Upper lobe of right lung (tissue), 1 donor: ENCODE results near the gene NPR2. TPM values are rescaled to one million over a fixed set of nuclear protein-coding genes. Genes with fewer than 3 reads are reported as not detected.
A peak's percentile ranks its signal among the peaks of the same experiment; 100 is the strongest.

Experiments
- ATAC-seq: fragments of 200-7000 bp; cut with Tn5 transposase; one replicate; pipeline ENCODE4 v1.9.1; 2020; ENCODE audit warnings: mild to moderate bottlenecking, moderate library complexity
- DNase-seq: peaks from one replicate; pipeline ENCODE4 v3.0.0-alpha.2; 2020
- H3K27ac ChIP-seq: fragments of 200-600 bp; one replicate; pipeline ENCODE4 v1.8.0; 2022
- H3K27me3 ChIP-seq: fragments of 200-600 bp; one replicate; pipeline ENCODE4 v1.8.0; 2022; ENCODE audit warnings: mild to moderate bottlenecking
- H3K36me3 ChIP-seq: fragments of 200-600 bp; one replicate; pipeline ENCODE4 v1.8.0; 2022
- H3K4me1 ChIP-seq: fragments of 200-600 bp; one replicate; pipeline ENCODE4 v1.8.0; 2022
- H3K4me3 ChIP-seq: fragments of 200-600 bp; one replicate; pipeline ENCODE4 v1.8.0; 2022; ENCODE audit warnings: mild to moderate bottlenecking
- H3K9me3 ChIP-seq: fragments of 200-600 bp; one replicate; pipeline ENCODE4 v1.8.0; 2022
- intact Hi-C: fragments of 100-400 bp; cut with DNase I; formaldehyde crosslinking; loops from one replicate; pipeline ENCODE4 v1.11.0; 2022
- total RNA-seq: library from RNA; stranded (reverse); fragmentation: NEBNext Ultra II Directional; extraction: Animal tissue kit (Norgen Biotek cat#: 25700); gene quantifications from one replicate; pipeline ENCODE4 v1.2.1, GENCODE V29; 2021
- TF ChIP-seq, protein P1 (sequence below): fragments of 200-600 bp; IDR thresholded peaks from one replicate; pipeline ENCODE4 v1.8.0; 2022; ENCODE audit warnings: antibody characterized with exemption
- donor health status: DM: no; HTN: yes; CAD: no; lungs with severe emphysema.

The NPR2 gene
- total RNA-seq, 1 donor from 2014 or later, result 21.7 TPM

DNA sequence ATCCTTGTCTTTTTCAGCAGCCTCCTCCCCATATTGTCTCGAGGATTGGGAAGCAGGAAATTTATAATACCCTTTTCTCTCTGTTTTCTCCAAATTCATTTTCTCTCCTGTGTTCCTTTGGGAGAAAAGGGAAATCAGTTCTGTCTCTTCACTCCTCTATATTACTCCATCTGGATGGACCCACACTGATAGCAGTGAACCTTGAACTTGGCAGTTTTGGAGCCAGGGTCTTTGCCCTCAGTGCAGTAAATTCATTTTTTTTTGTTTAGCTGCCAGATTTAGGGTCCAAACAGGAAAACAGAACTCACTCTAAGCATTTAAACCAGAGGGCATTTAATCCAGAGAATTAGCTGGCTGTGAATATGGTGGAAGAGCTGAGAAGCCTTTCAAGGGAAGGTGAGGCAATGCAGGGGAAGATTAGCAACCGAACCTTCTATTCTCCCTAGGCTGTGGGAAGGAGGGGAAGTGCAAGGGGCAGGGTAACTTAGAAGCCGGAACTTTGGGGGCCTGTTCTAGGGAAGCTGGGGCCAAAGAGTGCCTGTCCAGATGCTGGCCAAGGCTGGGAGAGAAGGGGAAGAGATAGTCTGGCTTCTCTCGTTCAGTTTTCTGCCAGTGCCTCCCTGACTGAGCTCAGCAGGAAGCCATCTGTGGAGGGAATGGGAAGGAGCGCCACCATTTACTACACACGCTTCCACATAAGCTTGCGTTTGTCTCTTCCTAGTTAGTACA, 16.3 kb upstream of the NPR2 start:
- Histone ChIP-seq H3K27ac (no peak overlapping the region), H3K36me3 (no peaks in the 10 kb centered on the region), H3K4me1 (peaks cover 19% of the 10 kb centered on the region), H3K27me3 (no peaks in the 10 kb centered on the region), H3K9me3 (no peaks in the 10 kb centered on the region), H3K4me3 (no peak overlapping the region)
- intact Hi-C loops, result no loop called here
- peak; percentile 89 for ATAC-seq
- DNase-seq, result no peak
- TF ChIP-seq, protein P1, sequence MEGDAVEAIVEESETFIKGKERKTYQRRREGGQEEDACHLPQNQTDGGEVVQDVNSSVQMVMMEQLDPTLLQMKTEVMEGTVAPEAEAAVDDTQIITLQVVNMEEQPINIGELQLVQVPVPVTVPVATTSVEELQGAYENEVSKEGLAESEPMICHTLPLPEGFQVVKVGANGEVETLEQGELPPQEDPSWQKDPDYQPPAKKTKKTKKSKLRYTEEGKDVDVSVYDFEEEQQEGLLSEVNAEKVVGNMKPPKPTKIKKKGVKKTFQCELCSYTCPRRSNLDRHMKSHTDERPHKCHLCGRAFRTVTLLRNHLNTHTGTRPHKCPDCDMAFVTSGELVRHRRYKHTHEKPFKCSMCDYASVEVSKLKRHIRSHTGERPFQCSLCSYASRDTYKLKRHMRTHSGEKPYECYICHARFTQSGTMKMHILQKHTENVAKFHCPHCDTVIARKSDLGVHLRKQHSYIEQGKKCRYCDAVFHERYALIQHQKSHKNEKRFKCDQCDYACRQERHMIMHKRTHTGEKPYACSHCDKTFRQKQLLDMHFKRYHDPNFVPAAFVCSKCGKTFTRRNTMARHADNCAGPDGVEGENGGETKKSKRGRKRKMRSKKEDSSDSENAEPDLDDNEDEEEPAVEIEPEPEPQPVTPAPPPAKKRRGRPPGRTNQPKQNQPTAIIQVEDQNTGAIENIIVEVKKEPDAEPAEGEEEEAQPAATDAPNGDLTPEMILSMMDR, result no peak

DNA sequence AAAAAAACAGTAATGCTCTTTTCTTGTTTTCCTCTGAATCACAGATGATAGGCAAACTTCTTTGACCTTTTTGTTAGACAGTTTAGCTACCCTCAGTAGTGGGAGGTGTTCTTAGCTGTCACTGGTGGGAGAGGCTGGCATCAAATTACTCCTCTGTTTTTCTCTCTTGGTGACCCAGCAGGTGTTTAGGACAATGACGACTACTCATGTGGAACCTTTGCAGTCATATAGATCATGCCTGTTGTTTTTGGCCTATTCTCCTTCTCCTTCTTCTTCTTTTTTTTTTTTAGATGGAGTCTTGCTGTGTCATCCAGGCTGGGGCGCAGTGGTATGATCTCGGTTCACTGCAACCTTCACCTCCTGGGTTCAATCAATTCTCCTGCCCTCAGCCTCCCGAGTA, 15.4 kb upstream of the NPR2 start:
- Histone ChIP-seq H3K4me3 (no peak overlapping the region), H3K9me3 (no peaks in the 10 kb centered on the region), H3K36me3 (no peaks in the 10 kb centered on the region), H3K27me3 (no peaks in the 10 kb centered on the region), H3K4me1 (peaks cover 14% of the 10 kb centered on the region), H3K27ac (no peak overlapping the region)
- intact Hi-C loops, result no loop called here
- DNase-seq, result no peak
- no peak for ATAC-seq
- TF ChIP-seq, protein P1, result no peak

DNA sequence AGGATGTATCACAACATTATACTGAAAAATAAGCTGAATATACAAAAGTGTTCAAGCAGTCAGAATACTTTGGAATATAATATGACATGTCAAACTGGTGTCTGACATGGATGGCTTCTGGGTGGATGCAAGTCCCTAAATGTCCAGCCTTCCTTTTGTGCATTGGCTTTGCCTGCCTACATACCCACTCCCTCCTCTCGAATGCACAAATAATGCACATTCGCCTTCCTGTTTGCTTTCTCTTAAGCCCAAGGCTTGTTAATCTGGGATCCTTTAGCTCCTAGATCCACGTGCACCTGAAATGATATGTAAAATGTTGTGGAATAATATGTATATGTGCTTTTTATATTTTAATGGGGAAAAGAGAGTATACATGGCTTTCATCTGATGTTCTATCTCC, 12.9 kb upstream of the NPR2 start:
- H3K36me3 ChIP-seq, result no peaks in the 10 kb centered on the region
- H3K4me3 ChIP-seq, result no peak overlapping the region
- intact Hi-C loops, result no loop called here
- TF ChIP-seq, protein P1, result no peak
- no peaks in the 10 kb centered on the region for H3K4me1 ChIP-seq
- ATAC-seq (no peak), DNase-seq (no peak)
- no peaks in the 10 kb centered on the region for H3K27me3 ChIP-seq
- H3K9me3 ChIP-seq, result no peaks in the 10 kb centered on the region
- H3K27ac ChIP-seq, result no peak overlapping the region

DNA sequence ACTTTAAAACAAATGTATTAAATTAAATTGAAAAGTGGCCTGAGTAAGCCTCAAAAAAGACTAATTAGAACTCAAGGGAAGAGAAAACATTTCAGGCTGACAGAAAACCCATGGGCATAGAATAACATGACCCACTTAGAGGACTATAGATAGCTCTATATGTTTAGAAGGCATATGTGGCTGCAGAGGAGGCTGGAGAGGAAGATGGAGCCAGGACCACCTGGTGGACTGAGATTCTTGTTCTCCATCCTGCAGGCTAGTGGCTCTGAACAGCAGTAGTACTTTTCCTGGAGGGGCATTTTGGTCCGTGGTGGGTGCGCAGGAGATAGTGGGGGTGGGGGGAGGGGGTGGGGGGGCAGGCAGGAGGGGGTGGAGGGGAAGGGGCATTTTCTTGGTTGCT, 10.3 kb upstream of the NPR2 start:
- no peaks in the 10 kb centered on the region for H3K4me1 ChIP-seq
- TF ChIP-seq, protein P1, result no peak
- H3K9me3 ChIP-seq, result no peaks in the 10 kb centered on the region
- no peaks in the 10 kb centered on the region for H3K27me3 ChIP-seq
- H3K36me3 ChIP-seq, result no peaks in the 10 kb centered on the region
- ATAC-seq, result no peak
- DNase-seq, result no peak
- H3K4me3 ChIP-seq, result no peak overlapping the region
- no peak overlapping the region for H3K27ac ChIP-seq
- intact Hi-C loops, result no loop called here

DNA sequence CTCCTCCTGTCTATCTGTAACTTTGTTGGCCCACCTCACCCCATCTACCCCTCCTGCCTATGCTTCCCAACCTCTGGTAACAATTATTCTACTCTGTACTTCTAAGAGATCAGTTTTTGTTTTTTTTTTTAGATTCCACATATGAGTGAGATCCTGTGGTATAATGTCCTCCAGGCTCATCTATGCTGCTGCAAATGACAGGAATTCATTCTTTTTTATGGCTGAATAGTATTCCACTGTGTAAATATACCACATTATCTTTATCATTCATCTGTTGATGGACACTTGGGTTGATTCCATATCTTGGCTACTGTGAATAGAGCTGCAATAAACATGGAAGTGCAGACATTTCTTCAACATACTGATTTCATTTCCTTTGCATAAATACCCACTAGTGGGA, 8.0 kb upstream of the NPR2 start:
- H3K4me3 ChIP-seq, result no peak overlapping the region
- H3K9me3 ChIP-seq, result no peaks in the 10 kb centered on the region
- H3K4me1 ChIP-seq, result no peaks in the 10 kb centered on the region
- no peaks in the 10 kb centered on the region for H3K36me3 ChIP-seq
- no peak overlapping the region for H3K27ac ChIP-seq
- H3K27me3 ChIP-seq, result no peaks in the 10 kb centered on the region
- TF ChIP-seq, protein P1, result no peak
- ATAC-seq (no peak), DNase-seq (no peak)
- intact Hi-C loops, result no loop called here

DNA sequence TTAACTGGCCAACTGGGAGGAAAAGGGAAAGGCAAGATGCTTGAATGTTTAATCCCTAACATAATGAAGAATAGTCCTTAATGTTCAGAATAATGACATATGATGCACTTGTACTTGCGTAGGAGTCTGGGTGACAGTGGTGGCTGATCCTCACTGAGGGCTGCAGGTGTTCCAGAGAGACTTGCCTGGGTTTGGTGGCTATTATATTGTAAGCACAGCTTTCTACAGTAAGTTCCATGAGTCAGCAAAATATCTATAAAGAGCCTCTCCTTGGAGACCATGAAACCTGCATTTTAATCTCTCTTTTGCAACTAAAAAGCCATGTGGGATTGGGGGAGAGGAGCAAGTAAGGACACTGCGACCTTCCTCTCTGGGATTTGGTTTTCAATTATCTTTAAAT, 1.9 kb upstream of the NPR2 start:
- no peaks in the 10 kb centered on the region for H3K36me3 ChIP-seq
- H3K4me3 ChIP-seq, result no peak overlapping the region
- no peak overlapping the region for H3K27ac ChIP-seq
- ATAC-seq (no peak), DNase-seq (no peak)
- intact Hi-C loops, result no loop called here
- peaks cover 9% of the 10 kb centered on the region for H3K4me1 ChIP-seq
- no peaks in the 10 kb centered on the region for H3K9me3 ChIP-seq
- TF ChIP-seq, protein P1, result no peak
- H3K27me3 ChIP-seq, result no peaks in the 10 kb centered on the region
